Uterine smooth muscle cell (primary cell): ENCODE measurements around the gene LIM2. TPM values are rescaled to one million over a fixed set of nuclear protein-coding genes. Genes with fewer than 3 reads are reported as not detected.

ENCODE experiments used
- total RNA-seq: library from RNA; depleted of rRNA; stranded (reverse); fragments of >200 nt; gene quantifications from 2 replicates; pipeline ENCODE4 v1.2.3, GENCODE V29; 2014

Gene LIM2
- total RNA-seq: not detected in 2 replicates

GRCh38 chr19:51387924-51388389 lies at the start of gene LIM2:
LIM2 (minus strand) TSS chr19:51387974; CDS start chr19:51387443, 531 bp downstream.

GRCh38 chr19:51417107-51417809 lies 29.5 kb upstream of the LIM2 start, which contains the start of gene SIGLEC10:
SIGLEC10 (minus strand) TSS chr19:51417642; CDS start chr19:51417581, 61 bp downstream.

GRCh38 chr19:51372649-51373504 lies 14.9 kb downstream of the LIM2 start, which contains the start of gene NKG7:
NKG7 (minus strand) TSS chr19:51372654; CDS start chr19:51372535, 119 bp downstream.

GRCh38 chr19:51368366-51369282 lies 19.1 kb downstream of the LIM2 start, which contains the start of gene CLDND2:
CLDND2 (minus strand) TSS chr19:51369003; CDS start chr19:51368577, 426 bp downstream.

GRCh38 chr19:51365965-51366388 lies 21.8 kb downstream of the LIM2 start, which contains the start of gene ETFB:
ETFB (minus strand) TSS chr19:51366388; CDS start chr19:51366326, 62 bp downstream.

GRCh38 chr19:51341976-51342580 lies 45.7 kb downstream of the LIM2 start, which contains the start of gene VSIG10L:
VSIG10L (minus strand) TSS chr19:51342139; CDS start chr19:51342124, 15 bp downstream.

Other genes starting within 250 kb of the LIM2 start
- not detected in 2 replicates for gene SIGLEC7, start 245.7 kb downstream of the LIM2 start, total RNA-seq
- gene CD33, start 162.9 kb downstream of the LIM2 start, total RNA-seq: 0.22 TPM in 1 of 2 replicates, not detected in the other
- not detected in 2 replicates for gene SIGLECL1, start 136.9 kb downstream of the LIM2 start, total RNA-seq
- gene IGLON5, start 76.3 kb downstream of the LIM2 start, total RNA-seq: not detected in 2 replicates
- 0.22 and 0.50 TPM in 2 replicates for gene VSIG10L, start 45.8 kb downstream of the LIM2 start, total RNA-seq
- 130 and 137 TPM in 2 replicates for gene ETFB, start 21.6 kb downstream of the LIM2 start, total RNA-seq
- gene CLDND2, start 19.0 kb downstream of the LIM2 start, total RNA-seq: not detected in 2 replicates
- gene NKG7, start 15.3 kb downstream of the LIM2 start, total RNA-seq: not detected in 2 replicates
- gene C19orf84, start 2.6 kb upstream of the LIM2 start, total RNA-seq: not detected in 2 replicates
- gene SIGLEC10, start 29.7 kb upstream of the LIM2 start, total RNA-seq: not detected in 2 replicates
- not detected in 2 replicates for gene SIGLEC8, start 70.5 kb upstream of the LIM2 start, total RNA-seq
- gene CEACAM18, start 90.6 kb upstream of the LIM2 start, total RNA-seq: not detected in 2 replicates
- gene SIGLEC12, start 113.8 kb upstream of the LIM2 start, total RNA-seq: not detected in 2 replicates
- 0.11 TPM in 1 of 2 replicates, not detected in the other for gene SIGLEC6, start 143.7 kb upstream of the LIM2 start, total RNA-seq
- gene ZNF175, start 183.3 kb upstream of the LIM2 start, total RNA-seq: 6.9 and 7.6 TPM in 2 replicates
- gene SIGLEC5, start 242.4 kb upstream of the LIM2 start, total RNA-seq: not detected in 2 replicates